PC-3 (cell line): Measurements from ENCODE around the gene DHX16.

Experiments used
- CTCF ChIP-seq: fragments of 300-600 bp; sonication (generic); conservative IDR thresholded peaks from 2 replicates; pipeline ENCODE4 v1.5.1; 2017; ENCODE audit warnings: antibody characterized with exemption, low read depth, mild to moderate bottlenecking, low read length
- EZH2 ChIP-seq: fragments of 300-600 bp; sonication (generic); IDR thresholded peaks from one replicate; pipeline ENCODE4 v1.6.1; 2017; ENCODE audit warnings: antibody characterized with exemption, mild to moderate bottlenecking, low read length; ENCODE audit not compliant: unreplicated experiment
- EZH2phosphoT487 ChIP-seq: fragments of 300-600 bp; sonication (generic); IDR thresholded peaks from 2 replicates; pipeline ENCODE4 v1.6.1; 2018; ENCODE audit warnings: mild to moderate bottlenecking, antibody characterized with exemption, low read length, borderline replicate concordance

GRCh38 chr6:30690403-30691207, 17.8 kb upstream of the DHX16 start, which contains the start of gene NRM:
- TF ChIP-seq EZH2 = no peak
- no peak for TF ChIP-seq CTCF
- TF ChIP-seq EZH2phosphoT487 = no peak
